NCI-H748 (cell line): ENCODE data around the gene PPP1CA.

ENCODE experiments used
- DNase-seq: peaks from one replicate; lab custom pipeline; 2025; ENCODE audit not compliant: unreplicated experiment; lab: John Stamatoyannopoulos, UW

Gene PPP1CA

GRCh38 chr11:67418476-67419281 lies 17.0 kb upstream of the PPP1CA start:
- DNase-seq: no peak

- no peak for DNase-seq
Measured at GRCh38 chr11:67417425-67417824, 15.8 kb upstream of the PPP1CA start.

- peak; percentile 83 for DNase-seq
Measured at GRCh38 chr11:67416416-67417335, 15.0 kb upstream of the PPP1CA start.

- peak; percentile 44 for DNase-seq
Measured at GRCh38 chr11:67415501-67416304, 14.0 kb upstream of the PPP1CA start, which contains the start of gene CARNS1. TSS of gene CARNS1 (plus strand) at chr11:67415678. CDS start at chr11:67416200, 522 bp downstream.

- no peak for DNase-seq
Measured at GRCh38 chr11:67413266-67413849, 11.7 kb upstream of the PPP1CA start.

- DNase-seq: no peak
Measured at GRCh38 chr11:67412495-67413179, 11.0 kb upstream of the PPP1CA start.

- DNase-seq: no peak
Measured at GRCh38 chr11:67411785-67412152, 10.1 kb upstream of the PPP1CA start.

GRCh38 chr11:67410984-67411784 lies 9.5 kb upstream of the PPP1CA start:
- no peak for DNase-seq

GRCh38 chr11:67410369-67410831 lies 8.7 kb upstream of the PPP1CA start:
- no peak for DNase-seq

- peak; percentile 90 for DNase-seq
Measured at GRCh38 chr11:67409781-67410368, 8.2 kb upstream of the PPP1CA start.

- no peak for DNase-seq
Measured at GRCh38 chr11:67409261-67409666, 7.6 kb upstream of the PPP1CA start.

- DNase-seq: no peak
Measured at GRCh38 chr11:67408437-67409200, 7.0 kb upstream of the PPP1CA start.

- DNase-seq: no peak
Measured at GRCh38 chr11:67407688-67408163, 6.1 kb upstream of the PPP1CA start.

- DNase-seq: no peak
Measured at GRCh38 chr11:67406969-67407687, 5.5 kb upstream of the PPP1CA start.

- DNase-seq: no peak
Measured at GRCh38 chr11:67406420-67406968, 4.8 kb upstream of the PPP1CA start.

- DNase-seq: no peak
Measured at GRCh38 chr11:67405688-67406339, 4.2 kb upstream of the PPP1CA start.

GRCh38 chr11:67405196-67405567 lies 3.5 kb upstream of the PPP1CA start:
- no peak for DNase-seq
